Mammary epithelial cell (primary cell): ENCODE measurements around the gene COPS6.

Experiments
- CTCF ChIP-seq, 2 donors: IDR thresholded peaks in 1 of 2; conservative IDR thresholded peaks in 1 of 2; 2 replicates each; pipeline ENCODE4 v1.5.1; 2011 to 2012; ENCODE audit warnings: inconsistent platforms in 2 of 2, low read length in 2 of 2, mild to moderate bottlenecking in 2 of 2, control low read depth in 1 of 2, low read depth in 1 of 2; ENCODE audit not compliant: insufficient read depth in 1 of 2; ENCODE audit errors: extremely low read depth in 1 of 2
- EZH2 ChIP-seq: IDR thresholded peaks from 2 replicates; pipeline ENCODE4 v1.6.1; 2012; ENCODE audit warnings: low read length, inconsistent platforms, borderline replicate concordance

- TF ChIP-seq CTCF (conservative IDR thresholded peaks at IDR 0.05 in 1 of 2, IDR thresholded peaks at IDR 0.05 in 1 of 2; ENCODE audit: extremely low read depth in 1 of 2, insufficient read depth in 1 of 2, low read depth in 1 of 2, low read length in 2 of 2) (no peak), EZH2 (no peak)
Measured at GRCh38 chr7:100089458-100090196, 858 bp downstream of the COPS6 start.
